Anterior cingulate cortex (tissue), 58 donors: ENCODE measurements around the gene AP2M1.

Experiments
- DNase-seq, 58 donors: peaks; one replicate each; lab custom pipeline; 2025; lab: John Stamatoyannopoulos, UW

AP2M1 gene

GRCh38 chr3:184176377-184177330 is 2.0 kb downstream of the AP2M1 start:
- DNase-seq: peak in 39 of 58 donors; percentile 3 to 65 (median 35)

DNA sequence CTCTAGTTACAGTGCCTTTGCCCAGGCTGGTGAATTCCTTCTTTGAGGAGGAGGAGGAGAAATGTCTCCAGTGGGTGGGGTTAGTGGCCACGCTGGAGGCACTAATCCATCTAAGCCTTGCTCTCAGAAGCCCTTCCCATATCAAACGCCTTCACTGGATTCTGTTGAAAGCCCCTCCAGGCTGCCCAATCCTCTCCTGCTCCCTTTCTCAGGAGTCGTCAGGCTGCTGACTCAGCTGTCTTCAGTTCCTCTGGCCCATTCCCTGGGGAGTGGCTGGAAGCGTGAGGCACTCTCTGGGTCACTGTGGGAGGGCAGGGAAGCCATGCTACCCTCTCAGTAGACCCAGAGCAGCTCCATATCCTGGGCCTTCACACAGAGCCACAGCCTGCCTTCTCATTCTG is 2.7 kb downstream of the AP2M1 start:
- DNase-seq: no peak

DNA sequence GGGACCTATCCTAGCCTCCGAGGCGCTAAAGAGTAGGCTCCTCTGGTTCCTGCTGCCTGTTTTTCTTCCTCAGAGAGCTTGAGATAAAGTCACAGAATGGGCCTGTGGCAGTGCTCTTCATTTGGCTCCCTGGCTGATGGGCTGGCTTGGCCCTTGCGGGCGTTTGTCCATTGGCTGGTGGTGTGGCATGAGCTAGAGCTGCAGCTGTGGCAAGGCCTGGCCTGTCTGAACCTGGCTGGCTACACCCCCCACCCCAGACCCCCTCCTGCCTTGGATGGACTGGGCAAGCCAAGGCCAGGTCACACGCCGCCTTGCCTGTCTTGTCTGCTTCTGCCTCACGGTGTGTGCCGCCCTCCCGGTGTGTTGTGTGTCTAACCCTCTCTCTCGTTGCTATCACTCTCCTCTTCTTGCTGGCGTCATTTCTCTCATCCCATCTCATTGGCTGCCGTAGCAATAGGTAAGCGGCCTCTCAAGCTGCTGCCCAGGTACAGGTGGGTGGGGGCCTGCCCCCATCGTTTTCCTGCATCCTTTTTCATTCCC is 3.2 kb downstream of the AP2M1 start:
- no peak for DNase-seq

DNA sequence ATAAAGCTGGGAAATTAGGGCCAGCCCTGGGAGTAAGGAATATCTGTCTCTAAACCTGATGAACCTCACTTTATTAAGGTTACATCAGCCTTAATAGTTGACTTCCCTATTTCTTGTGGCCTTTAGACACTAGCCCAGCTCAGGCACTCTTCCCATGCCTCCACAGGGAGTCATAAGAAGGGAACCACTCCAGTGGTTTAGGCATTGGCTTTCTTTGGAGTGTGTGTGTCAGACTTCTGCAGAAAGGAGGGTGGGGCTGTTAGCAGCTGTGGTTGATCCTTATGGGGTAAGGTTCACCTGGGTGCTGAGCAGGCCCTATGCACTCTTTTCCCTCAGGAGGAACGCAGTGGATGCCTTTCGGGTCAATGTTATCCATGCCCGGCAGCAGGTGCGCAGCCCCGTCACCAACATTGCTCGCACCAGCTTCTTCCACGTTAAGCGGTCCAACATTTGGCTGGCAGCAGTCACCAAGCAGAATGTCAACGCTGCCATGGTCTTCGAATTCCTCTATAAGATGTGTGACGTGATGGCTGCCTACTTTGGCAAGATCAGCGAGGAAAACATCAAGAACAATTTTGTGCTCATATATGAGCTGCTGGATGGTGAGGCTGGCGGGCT is 4.0 kb downstream of the AP2M1 start:
- DNase-seq: no peak

DNA sequence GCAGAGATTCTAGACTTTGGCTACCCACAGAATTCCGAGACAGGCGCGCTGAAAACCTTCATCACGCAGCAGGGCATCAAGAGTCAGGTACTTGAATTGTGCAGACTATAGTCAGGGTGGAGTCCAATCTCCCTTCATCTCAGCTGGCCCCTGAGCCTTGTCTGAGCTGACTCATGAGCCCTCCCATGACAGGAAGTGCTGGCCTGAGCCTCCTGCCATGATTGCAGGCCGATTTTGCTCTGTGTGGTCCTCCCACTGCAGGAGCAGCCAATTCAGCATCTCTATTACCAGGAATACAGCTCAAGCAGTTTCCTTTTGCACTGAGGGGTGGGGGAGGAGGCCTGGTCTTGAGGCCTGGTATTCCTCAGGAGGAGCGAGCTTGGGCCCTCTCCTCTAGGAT is 5.5 kb downstream of the AP2M1 start:
- DNase-seq: no peak

DNA sequence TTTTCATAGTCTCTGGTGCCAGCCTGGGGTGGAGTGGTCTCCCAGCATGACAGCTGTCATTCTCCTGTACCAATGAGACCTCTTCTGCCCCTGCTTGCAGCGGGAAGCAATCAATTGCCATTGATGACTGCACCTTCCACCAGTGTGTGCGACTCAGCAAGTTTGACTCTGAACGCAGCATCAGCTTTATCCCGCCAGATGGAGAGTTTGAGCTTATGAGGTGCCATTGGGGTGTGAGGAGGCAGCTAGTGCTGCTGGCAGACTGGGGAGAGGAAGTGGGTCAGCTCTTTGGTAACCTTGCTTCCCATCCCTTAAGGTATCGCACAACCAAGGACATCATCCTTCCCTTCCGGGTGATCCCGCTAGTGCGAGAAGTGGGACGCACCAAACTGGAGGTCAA is 6.9 kb downstream of the AP2M1 start:
- no peak for DNase-seq

- DNase-seq: no peak
Measured at GRCh38 chr3:184183679-184184078, 9.0 kb downstream of the AP2M1 start.

DNA sequence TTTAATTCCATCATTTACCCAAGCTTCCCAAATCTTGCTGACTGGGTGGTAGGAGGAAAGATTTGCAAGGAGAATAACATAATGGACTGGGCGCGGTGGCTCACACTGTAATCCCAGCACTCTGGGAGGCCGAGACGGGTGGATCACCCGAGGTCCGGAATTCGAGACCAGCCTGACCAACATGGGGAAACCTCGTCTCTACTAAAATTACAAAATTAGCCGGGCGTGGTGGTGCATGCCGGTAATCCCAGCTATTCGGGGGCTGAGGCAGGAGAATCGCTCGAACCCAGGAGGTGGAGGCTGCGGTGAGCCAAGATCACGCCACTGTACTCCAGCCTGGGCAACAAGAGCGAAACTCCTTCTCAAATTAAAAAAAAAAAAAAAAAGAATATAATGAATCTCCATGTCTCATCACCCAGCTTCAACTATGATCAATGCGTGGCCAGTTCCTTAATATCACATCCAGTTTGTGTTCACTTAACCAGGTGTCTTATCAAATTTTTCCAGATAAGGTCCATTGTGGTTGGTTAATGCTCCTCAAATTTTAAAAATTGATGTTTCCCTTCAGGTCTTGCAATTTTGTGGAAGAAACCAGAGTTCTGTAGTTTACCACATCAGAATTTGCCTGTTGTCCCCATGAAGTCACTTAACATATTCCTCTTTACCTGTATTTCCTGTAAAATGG is 10.0 kb downstream of the AP2M1 start:
- DNase-seq: no peak

DNA sequence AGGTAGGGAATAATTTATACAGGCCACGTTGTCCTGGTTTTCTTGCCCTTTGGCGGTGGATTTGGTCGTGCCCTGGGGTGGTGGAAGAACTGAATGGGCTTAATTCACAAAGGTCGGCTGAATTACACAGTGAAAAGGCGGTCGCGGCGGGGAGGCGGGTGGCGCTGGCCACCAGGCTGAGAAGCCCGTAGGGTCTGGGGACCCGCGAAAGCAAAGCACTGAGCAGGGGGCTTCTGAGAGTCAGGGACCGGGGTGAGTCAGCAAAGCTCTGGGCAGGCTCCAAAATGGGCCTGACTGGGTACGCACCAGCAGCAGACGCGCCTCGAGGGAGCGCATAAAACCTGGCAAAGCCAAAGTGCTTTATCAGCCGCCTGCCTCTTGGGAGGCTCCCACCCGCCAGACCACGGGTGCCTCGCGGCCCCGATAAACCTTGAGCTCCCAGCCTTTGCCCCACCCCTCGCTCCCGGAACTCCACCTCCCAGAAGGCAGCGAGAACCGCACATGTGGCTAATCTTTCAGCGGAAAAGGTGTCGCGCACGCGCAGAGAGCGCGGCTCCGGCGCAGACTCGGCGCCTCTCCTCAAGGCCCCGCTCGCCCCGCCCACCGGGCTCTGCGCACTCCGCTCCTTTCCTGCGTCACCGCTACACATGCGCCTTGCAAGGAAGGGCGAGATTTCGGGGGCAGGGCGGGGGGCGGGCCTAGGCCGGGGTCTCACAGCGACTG is 11.0 kb downstream of the AP2M1 start:
- DNase-seq: peak; percentile 88 to 100 (median 98)

- peak in 7 of 58 donors; percentile 38 to 66 (median 59) for DNase-seq
Measured at GRCh38 chr3:184186184-184186901, 11.7 kb downstream of the AP2M1 start, which contains the start of gene ABCF3. Gene ABCF3 (plus strand): TSS chr3:184186199. CDS start chr3:184186208, 9 bp downstream.

DNA sequence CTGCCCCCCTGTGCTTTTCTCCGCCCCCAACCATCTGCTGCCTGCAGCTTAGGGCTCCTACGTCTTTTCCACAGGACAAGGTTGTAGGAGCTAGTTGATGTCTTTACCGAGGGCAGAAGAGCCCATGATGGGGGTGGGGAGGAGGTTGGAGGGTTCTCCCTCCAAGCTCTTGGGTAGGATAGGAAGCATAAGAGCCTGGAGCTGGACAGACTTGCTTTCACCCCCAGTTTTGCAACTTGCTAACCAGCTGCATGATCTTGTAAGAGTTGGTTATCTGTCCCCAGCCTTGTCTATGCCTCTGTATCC is 12.2 kb downstream of the AP2M1 start:
- DNase-seq: no peak

GRCh38 chr3:184188080-184188479 is 13.4 kb downstream of the AP2M1 start:
- DNase-seq: no peak

GRCh38 chr3:184189421-184189820 is 14.8 kb downstream of the AP2M1 start:
- no peak for DNase-seq

DNA sequence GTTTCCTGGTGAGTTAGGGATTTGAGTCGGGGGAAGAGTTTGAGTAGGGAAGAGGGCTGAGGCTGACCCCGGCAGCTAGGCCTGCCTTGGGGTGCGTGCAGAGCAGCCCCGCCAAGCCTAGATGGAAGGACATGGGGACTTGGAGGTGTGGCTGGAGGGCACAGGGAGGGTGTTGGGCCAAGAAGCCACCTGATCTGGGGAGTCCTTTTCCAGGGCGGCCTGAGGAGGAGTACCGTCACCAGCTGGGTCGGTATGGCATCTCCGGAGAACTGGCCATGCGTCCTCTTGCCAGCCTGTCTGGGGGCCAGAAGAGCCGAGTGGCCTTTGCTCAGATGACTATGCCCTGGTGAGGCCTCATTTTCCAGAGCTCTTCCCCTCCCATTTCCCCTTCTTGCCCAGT is 18.2 kb downstream of the AP2M1 start:
- no peak for DNase-seq

DNA sequence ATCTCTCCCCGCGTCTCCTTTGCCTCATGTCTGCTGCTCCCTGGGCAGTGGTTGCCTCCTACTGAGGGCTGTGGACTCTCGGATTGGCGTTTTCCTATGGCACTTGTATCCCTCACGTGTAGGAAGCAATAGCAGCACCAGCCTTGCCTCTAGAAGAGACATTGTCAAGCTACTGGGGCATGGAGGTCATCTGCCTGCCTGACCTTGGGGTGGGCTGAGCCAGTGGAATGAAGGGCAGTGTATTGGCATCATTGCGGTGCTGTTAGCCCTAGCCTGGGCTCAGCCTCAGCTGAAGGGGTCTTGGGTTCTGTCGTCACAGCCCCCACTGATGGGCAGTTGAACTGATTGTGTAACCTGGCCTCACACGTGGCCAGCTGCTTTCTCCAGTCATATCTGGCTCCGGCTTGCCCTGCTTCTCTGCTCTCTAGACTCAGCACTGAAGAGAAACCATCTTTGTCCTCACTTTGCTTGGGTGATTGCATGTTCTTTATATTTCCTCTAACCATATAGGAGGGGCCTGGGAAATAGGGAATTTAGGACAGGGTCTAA is 19.4 kb downstream of the AP2M1 start:
- no peak for DNase-seq

DNA sequence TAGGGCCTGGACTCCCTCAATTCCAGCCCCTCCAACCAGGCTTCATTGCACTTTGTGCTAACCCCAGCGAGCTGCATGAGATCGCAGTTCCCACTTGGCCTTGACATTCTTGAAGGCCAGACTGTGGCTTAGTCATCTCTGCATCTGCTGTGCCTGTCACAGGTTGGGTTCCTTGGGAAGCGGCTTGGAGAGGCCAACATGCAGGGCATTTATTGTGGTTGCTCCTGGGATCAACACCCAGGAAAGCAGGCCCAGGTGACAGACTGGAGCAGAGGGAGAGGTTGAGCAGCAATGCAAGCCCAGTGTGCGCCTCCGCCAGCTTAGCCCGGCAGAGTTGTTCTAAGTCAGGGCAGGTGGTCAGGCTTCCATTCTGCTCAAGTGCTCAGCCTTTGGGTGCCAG is 21.9 kb downstream of the AP2M1 start:
- DNase-seq: no peak

DNA sequence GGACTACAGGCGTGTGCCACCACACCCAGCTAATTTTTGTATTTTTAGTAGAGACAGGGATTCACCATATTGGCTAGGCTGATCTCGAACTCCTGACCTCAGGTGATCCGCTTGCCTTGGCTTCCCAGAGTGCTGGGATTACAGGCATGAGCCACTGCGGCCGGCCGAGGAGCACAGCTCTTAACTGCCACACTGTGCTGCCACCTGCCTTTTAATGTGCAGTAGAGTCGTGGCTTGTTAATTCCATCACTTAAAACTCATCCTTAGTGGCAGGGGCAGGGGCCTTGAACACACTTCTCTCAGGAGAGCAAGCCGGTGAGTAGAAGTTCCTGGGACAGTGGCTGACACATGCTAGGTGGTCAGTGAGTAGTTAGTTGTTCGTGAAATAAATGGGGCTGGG is 23.9 kb downstream of the AP2M1 start:
- DNase-seq: no peak

- no peak for DNase-seq
Measured at GRCh38 chr3:184200825-184201224, 26.2 kb downstream of the AP2M1 start.

- DNase-seq: no peak
Measured at GRCh38 chr3:184203526-184203925, 28.9 kb downstream of the AP2M1 start.
